ENCODE measurements around the gene MGAT2. TPM values are rescaled to one million over a fixed set of nuclear protein-coding genes. Genes with fewer than 3 reads are reported as not detected.

Gene MGAT2
- total and polyA plus RNA-seq, 9 of the 15 experiments (the other 6 are each of a cell fraction or from before 2014, with no cell fraction given) = 0.03 to 33.3 (median 24.6) TPM; not detected in 1

- TF ChIP-seq ZNF449 (CRISPR knock-in tag; IDR thresholded peaks at IDR 0.05) = no peak
- no peak for TF ChIP-seq CBX5 (IDR thresholded peaks at IDR 0.05; ENCODE audit: borderline replicate concordance, low read depth)
- peak; percentile 9 for TF ChIP-seq FIP1L1 (IDR thresholded peaks at IDR 0.05; ENCODE audit: low read depth, low read length, poor library complexity, severe bottlenecking)
- TF ChIP-seq NR3C1 (CRISPR knock-in tag; IDR thresholded peaks at IDR 0.05) = 0 out of 2 replicates have a peak, but pooled peaks have one; percentile 47
- no peak for TF ChIP-seq RCOR1 (IDR thresholded peaks at IDR 0.05; ENCODE audit: borderline replicate concordance in 1 of 2, low read depth in 2 of 2, low read length in 2 of 2)
- TF ChIP-seq YBX1 (IDR thresholded peaks at IDR 0.05) = no peak
- no peak for TF ChIP-seq PHTF2 (CRISPR knock-in tag; IDR thresholded peaks at IDR 0.05)
- TF ChIP-seq CHD7 (IDR thresholded peaks at IDR 0.05; ENCODE audit: low read depth, low read length) = no peak
- no peak for TF ChIP-seq PATZ1 (CRISPR knock-in tag; IDR thresholded peaks at IDR 0.05; ENCODE audit: borderline replicate concordance)
- TF ChIP-seq RFX1 (IDR thresholded peaks at IDR 0.05) = no peak
- TF ChIP-seq ZNF239 (CRISPR knock-in tag; IDR thresholded peaks at IDR 0.05) = no peak
- TF ChIP-seq PHF21A (IDR thresholded peaks at IDR 0.05; ENCODE audit: borderline replicate concordance, low read depth) = no peak
- TF ChIP-seq CHD1 (IDR thresholded peaks at IDR 0.05; ENCODE audit: low read length) = peak; percentile 32
Observed at GRCh38 chr14:49621114-49621881, 699 bp downstream of the MGAT2 start (continued).

All from K562 (cell line).